ENCODE data around the gene TRUB1. TPM values are rescaled to one million over a fixed set of nuclear protein-coding genes. Genes with fewer than 3 reads are reported as not detected.
A peak's percentile ranks its signal among the peaks of the same experiment; 100 is the strongest.
"Not testable (repeated sequence)": the region's sequence is repeated elsewhere in the genome, so short reads cannot be mapped to it uniquely, and the experiment has no call there.

The TRUB1 gene
- total RNA-seq = 13.0 and 13.9 TPM in 2 replicates

DNA sequence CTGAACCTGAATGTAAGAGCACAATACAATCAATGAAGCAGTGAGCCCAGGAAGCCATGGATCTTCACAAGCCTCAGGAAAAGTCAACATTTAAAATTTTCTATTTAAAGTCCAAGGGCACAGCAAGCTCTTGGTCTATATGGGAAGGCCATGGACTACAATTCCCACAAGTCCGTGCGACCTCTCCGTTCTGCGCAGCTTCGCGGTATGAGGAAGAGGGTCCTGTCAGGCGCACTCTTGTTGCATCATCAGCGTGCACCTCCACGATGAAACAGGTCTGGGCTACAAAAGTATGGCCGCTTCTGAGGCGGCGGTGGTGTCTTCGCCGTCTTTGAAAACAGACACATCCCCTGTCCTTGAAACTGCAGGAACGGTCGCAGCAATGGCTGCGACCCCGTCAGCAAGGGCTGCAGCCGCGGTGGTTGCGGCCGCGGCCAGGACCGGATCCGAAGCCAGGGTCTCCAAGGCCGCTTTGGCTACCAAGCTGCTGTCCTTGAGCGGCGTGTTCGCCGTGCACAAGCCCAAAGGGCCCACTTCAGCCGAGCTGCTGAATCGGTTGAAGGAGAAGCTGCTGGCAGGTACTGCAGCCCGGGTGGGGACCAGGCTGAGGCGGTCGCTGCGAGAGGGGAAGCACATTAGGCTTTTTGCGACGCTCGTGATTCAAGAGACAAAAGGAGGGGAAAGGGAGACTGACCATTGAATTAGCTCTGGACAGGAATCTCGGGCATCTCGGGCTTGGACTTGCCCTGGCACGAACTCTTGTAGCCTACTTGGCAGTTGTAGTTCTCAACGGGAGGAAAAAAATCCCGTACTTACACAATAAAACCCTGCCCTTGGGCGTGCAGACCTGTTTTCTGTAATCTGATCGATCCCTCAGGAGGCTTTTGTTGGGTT lies at the start of gene TRUB1:
TSS of gene TRUB1 (plus strand) at position 234 of the 894 bp plus-strand sequence. CDS start at position 293, 59 bp downstream.
- ATAC-seq (ENCODE audit: low read depth) (peak; percentile 100), DNase-seq (peak; percentile 72)
- Mint-ChIP-seq H3K36me3 (ENCODE audit: low read depth) (peaks cover 19% of the 10 kb centered on the region), H3K4me3 (peak within 1 kb of the TSS; percentile 97), H3K9me3 (no peaks in the 10 kb centered on the region), H3K27me3 (peaks cover 2% of the 10 kb centered on the region), H3K27ac (peak within 1 kb of the TSS; percentile 95), H3K4me1 (peaks cover 24% of the 10 kb centered on the region)
- TF ChIP-seq CTCF (IDR thresholded peaks at IDR 0.05) = no peak
- ChIA-PET CTCF (interaction anchor here (1.8 kb wide), 1 partner anchor 117 kb away, joined by 7 read pairs; the partner anchor contains the start of gene FHIP2A), POLR2A (interaction anchor here (0.6 to 1.9 kb wide), 6 partner anchors 9 to 411 kb away, joined by 3 to 9 read pairs (median 3); partner anchors contain the start of gene FHIP2A)
- intact Hi-C loops (cut with micrococcal nuclease) = loop anchor here (1.0 to 10.0 kb wide), 7 partner anchors 117 to 1256 kb away; partner anchors contain the start of genes CCDC186 and FHIP2A

GRCh38 chr10:114893251-114893650 lies 44.7 kb upstream of the TRUB1 start:
- Mint-ChIP-seq H3K27ac (no peak overlapping the region), H3K27me3 (peaks cover 6% of the 10 kb centered on the region), H3K9me3 (no peaks in the 10 kb centered on the region), H3K36me3 (ENCODE audit: low read depth) (no peaks in the 10 kb centered on the region), H3K4me1 (no peaks in the 10 kb centered on the region), H3K4me3 (no peak overlapping the region)
- DNase-seq (no peak), ATAC-seq (ENCODE audit: low read depth) (no peak)
- intact Hi-C loops (cut with micrococcal nuclease) = no loop called here
- POLR2A ChIA-PET = no interaction called here
- no peak for TF ChIP-seq CTCF (IDR thresholded peaks at IDR 0.05)
- CTCF ChIA-PET = no interaction called here

GRCh38 chr10:114894911-114895310 lies 43.1 kb upstream of the TRUB1 start:
- ChIA-PET POLR2A (no interaction called here), CTCF (no interaction called here)
- Mint-ChIP-seq H3K27ac (no peak overlapping the region), H3K4me3 (no peak overlapping the region), H3K27me3 (peaks cover 5% of the 10 kb centered on the region), H3K36me3 (ENCODE audit: low read depth) (no peaks in the 10 kb centered on the region), H3K4me1 (no peaks in the 10 kb centered on the region), H3K9me3 (no peaks in the 10 kb centered on the region)
- DNase-seq (no peak), ATAC-seq (ENCODE audit: low read depth) (no peak)
- no peak for TF ChIP-seq CTCF (IDR thresholded peaks at IDR 0.05)
- intact Hi-C loops (cut with micrococcal nuclease) = no loop called here

DNA sequence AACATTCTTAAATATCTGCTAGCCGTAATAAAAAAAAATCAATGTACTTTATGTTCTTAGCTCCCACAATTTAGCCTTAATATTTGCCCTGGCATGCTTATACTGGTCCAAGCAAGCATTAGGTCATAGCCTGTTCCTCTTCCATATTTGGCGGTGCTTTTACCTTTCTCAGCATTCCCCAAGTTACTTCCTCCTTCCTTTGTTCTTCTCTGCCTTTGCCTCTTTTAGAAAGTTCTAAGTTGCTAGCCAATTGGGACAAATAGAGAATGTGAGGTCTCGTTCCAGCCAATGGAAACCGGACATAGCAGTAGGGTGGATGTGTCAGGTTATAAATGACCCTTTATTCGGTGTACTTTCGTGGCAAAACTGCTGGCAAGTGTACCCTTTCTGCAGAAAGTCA lies 41.0 kb upstream of the TRUB1 start:
- intact Hi-C loops (cut with micrococcal nuclease); H3K9me3 Mint-ChIP-seq; CTCF ChIA-PET; H3K4me3 Mint-ChIP-seq; ATAC-seq (ENCODE audit: low read depth); DNase-seq; H3K4me1 Mint-ChIP-seq; H3K36me3 Mint-ChIP-seq (ENCODE audit: low read depth); POLR2A ChIA-PET; H3K27ac Mint-ChIP-seq; H3K27me3 Mint-ChIP-seq: not testable (repeated sequence)

GRCh38 chr10:114897593-114897992 lies 40.4 kb upstream of the TRUB1 start:
- no peaks in the 10 kb centered on the region for H3K9me3 Mint-ChIP-seq
- DNase-seq (no peak), ATAC-seq (ENCODE audit: low read depth) (no peak)
- ChIA-PET POLR2A (no interaction called here), CTCF (no interaction called here)
- H3K27me3 Mint-ChIP-seq = peaks cover 7% of the 10 kb centered on the region
- intact Hi-C loops (cut with micrococcal nuclease) = no loop called here
- TF ChIP-seq CTCF (IDR thresholded peaks at IDR 0.05) = no peak
- H3K4me1 Mint-ChIP-seq = no peaks in the 10 kb centered on the region
- H3K27ac Mint-ChIP-seq = no peak overlapping the region
- H3K4me3 Mint-ChIP-seq = no peak overlapping the region
- no peaks in the 10 kb centered on the region for H3K36me3 Mint-ChIP-seq (ENCODE audit: low read depth)

Data from activated B cell treated with CpG ODN at 0.5 μM for 24 hours (primary cell).